Measurements from ENCODE around the gene P2RX2.

The P2RX2 gene

GRCh38 chr12:132651444-132652100 lies 33.0 kb downstream of the P2RX2 start:
- DNase-seq: no peak
- in situ Hi-C loops (cut with MboI; ENCODE audit: low pct_unique_long_range_greater_than_20kb, low sequenced_read_pairs): no loop called here

- in situ Hi-C loops (cut with MboI; ENCODE audit: low pct_unique_long_range_greater_than_20kb, low sequenced_read_pairs): no loop called here
- DNase-seq: no peak
These were observed 35.2 kb downstream of the P2RX2 start for GRCh38 chr12:132653567-132654290.

GRCh38 chr12:132657004-132657727 lies 38.6 kb downstream of the P2RX2 start:
- in situ Hi-C loops (cut with MboI; ENCODE audit: low pct_unique_long_range_greater_than_20kb, low sequenced_read_pairs): no loop called here
- no peak for DNase-seq

- in situ Hi-C loops (cut with MboI; ENCODE audit: low pct_unique_long_range_greater_than_20kb, low sequenced_read_pairs): no loop called here
- DNase-seq: peak; percentile 10
These were observed 39.7 kb downstream of the P2RX2 start for GRCh38 chr12:132658149-132658894.

- in situ Hi-C loops (cut with MboI; ENCODE audit: low pct_unique_long_range_greater_than_20kb, low sequenced_read_pairs): no loop called here
- no peak for DNase-seq
These were observed 40.6 kb downstream of the P2RX2 start for GRCh38 chr12:132659146-132659545.

- in situ Hi-C loops (cut with MboI; ENCODE audit: low pct_unique_long_range_greater_than_20kb, low sequenced_read_pairs): no loop called here
- no peak for DNase-seq
These were observed 41.5 kb downstream of the P2RX2 start for GRCh38 chr12:132660052-132660451.

GRCh38 chr12:132660996-132661395 lies 42.4 kb downstream of the P2RX2 start:
- no peak for DNase-seq
- in situ Hi-C loops (cut with MboI; ENCODE audit: low pct_unique_long_range_greater_than_20kb, low sequenced_read_pairs): no loop called here

GRCh38 chr12:132661972-132662371 lies 43.4 kb downstream of the P2RX2 start:
- DNase-seq: no peak
- in situ Hi-C loops (cut with MboI; ENCODE audit: low pct_unique_long_range_greater_than_20kb, low sequenced_read_pairs): no loop called here

- DNase-seq: peak; percentile 54
- in situ Hi-C loops (cut with MboI; ENCODE audit: low pct_unique_long_range_greater_than_20kb, low sequenced_read_pairs): no loop called here
These were observed 44.6 kb downstream of the P2RX2 start for GRCh38 chr12:132662901-132663755.

GRCh38 chr12:132664206-132665148 lies 45.9 kb downstream of the P2RX2 start:
- no peak for DNase-seq
- in situ Hi-C loops (cut with MboI; ENCODE audit: low pct_unique_long_range_greater_than_20kb, low sequenced_read_pairs): no loop called here

GRCh38 chr12:132665149-132665491 lies 46.5 kb downstream of the P2RX2 start:
- DNase-seq: no peak
- in situ Hi-C loops (cut with MboI; ENCODE audit: low pct_unique_long_range_greater_than_20kb, low sequenced_read_pairs): no loop called here

GRCh38 chr12:132665794-132666193 lies 47.2 kb downstream of the P2RX2 start:
- no peak for DNase-seq

GRCh38 chr12:132668191-132669088 lies 49.9 kb downstream of the P2RX2 start:
- in situ Hi-C loops (cut with MboI; ENCODE audit: low pct_unique_long_range_greater_than_20kb, low sequenced_read_pairs): no loop called here

More at GRCh38 chr12:132665794-132666193, 47.2 kb downstream of the P2RX2 start:
- in situ Hi-C loops (cut with MboI; ENCODE audit: low pct_unique_long_range_greater_than_20kb, low sequenced_read_pairs): no loop called here

GRCh38 chr12:132669166-132669879 lies 50.7 kb downstream of the P2RX2 start:
- in situ Hi-C loops (cut with MboI; ENCODE audit: low pct_unique_long_range_greater_than_20kb, low sequenced_read_pairs): no loop called here
- DNase-seq: no peak

More at GRCh38 chr12:132668191-132669088, 49.9 kb downstream of the P2RX2 start:
- DNase-seq: no peak

All from KBM-7 (cell line).